Subcutaneous abdominal adipose tissue (tissue), 5 donors: ENCODE results near the gene NLGN1.
"Not testable (repeated sequence)": the region's sequence is repeated elsewhere in the genome, so short reads cannot be mapped to it uniquely, and the experiment has no call there.

ENCODE experiments used
- H3K27ac ChIP-seq: one replicate; pipeline ENCODE4 v1.7.0; 2013; ENCODE audit warnings: low read depth, mild to moderate bottlenecking, inconsistent platforms, low read length, moderate library complexity
- H3K27me3 ChIP-seq, 5 donors: one replicate each; pipeline ENCODE4 v1.7.0; 2013; ENCODE audit warnings: low read length in 5 of 5, inconsistent platforms in 1 of 5; ENCODE audit not compliant: control insufficient read depth in 5 of 5, insufficient read depth in 4 of 5
- H3K36me3 ChIP-seq, 5 donors: one replicate each; pipeline ENCODE4 v1.7.0; 2013; ENCODE audit warnings: low read length in 5 of 5; ENCODE audit not compliant: control insufficient read depth in 5 of 5, insufficient read depth in 5 of 5
- H3K4me1 ChIP-seq, 5 donors: one replicate each; pipeline ENCODE4 v1.7.0; 2013; ENCODE audit warnings: low read length in 5 of 5, mild to moderate bottlenecking in 3 of 5, moderate library complexity in 1 of 5; ENCODE audit not compliant: control insufficient read depth in 5 of 5, insufficient read depth in 5 of 5
- H3K4me3 ChIP-seq, 5 donors: one replicate each; pipeline ENCODE4 v1.7.0; 2013; ENCODE audit warnings: low read length in 5 of 5, low read depth in 1 of 5
- H3K9ac ChIP-seq, 5 donors: one replicate each; pipeline ENCODE4 v1.7.0; 2013; ENCODE audit warnings: low read length in 5 of 5, mild to moderate bottlenecking in 4 of 5, moderate library complexity in 3 of 5
- H3K9me3 ChIP-seq, 5 donors: one replicate each; pipeline ENCODE4 v1.7.0; 2013; ENCODE audit warnings: low read length in 5 of 5; ENCODE audit not compliant: control insufficient read depth in 5 of 5
- donor health status: healthy.
- donor health status: healthy.
- donor health status: healthy.
- donor health status: healthy.
- donor health status: healthy.

NLGN1 gene

GRCh38 chr3:174204765-174205164 is 807.2 kb downstream of the NLGN1 start:
- Histone ChIP-seq H3K36me3 (no peaks in the 10 kb centered on the region), H3K4me3 (no peak overlapping the region), H3K4me1 (no peaks in the 10 kb centered on the region), H3K27ac (no peak overlapping the region), H3K9me3 (no peaks in the 10 kb centered on the region), H3K9ac (no peak overlapping the region), H3K27me3 (no peaks in the 10 kb centered on the region)

- Histone ChIP-seq H3K9ac (no peak overlapping the region), H3K27me3 (no peaks in the 10 kb centered on the region), H3K4me1 (no peaks in the 10 kb centered on the region), H3K36me3 (no peaks in the 10 kb centered on the region), H3K9me3 (no peaks in the 10 kb centered on the region), H3K4me3 (no peak overlapping the region), H3K27ac (no peak overlapping the region)
These were observed 809.2 kb downstream of the NLGN1 start for GRCh38 chr3:174206607-174207192.

- Histone ChIP-seq H3K27ac (no peak overlapping the region), H3K4me1 (no peaks in the 10 kb centered on the region), H3K27me3 (no peaks in the 10 kb centered on the region), H3K36me3 (no peaks in the 10 kb centered on the region), H3K9me3 (no peaks in the 10 kb centered on the region), H3K9ac (no peak overlapping the region), H3K4me3 (no peak overlapping the region)
These were observed 810.6 kb downstream of the NLGN1 start for GRCh38 chr3:174208161-174208560.

GRCh38 chr3:174211896-174212295 is 814.4 kb downstream of the NLGN1 start:
- H3K9me3 ChIP-seq, H3K27me3 ChIP-seq, H3K4me3 ChIP-seq, H3K9ac ChIP-seq, H3K4me1 ChIP-seq, H3K27ac ChIP-seq, H3K36me3 ChIP-seq: not testable (repeated sequence)

DNA sequence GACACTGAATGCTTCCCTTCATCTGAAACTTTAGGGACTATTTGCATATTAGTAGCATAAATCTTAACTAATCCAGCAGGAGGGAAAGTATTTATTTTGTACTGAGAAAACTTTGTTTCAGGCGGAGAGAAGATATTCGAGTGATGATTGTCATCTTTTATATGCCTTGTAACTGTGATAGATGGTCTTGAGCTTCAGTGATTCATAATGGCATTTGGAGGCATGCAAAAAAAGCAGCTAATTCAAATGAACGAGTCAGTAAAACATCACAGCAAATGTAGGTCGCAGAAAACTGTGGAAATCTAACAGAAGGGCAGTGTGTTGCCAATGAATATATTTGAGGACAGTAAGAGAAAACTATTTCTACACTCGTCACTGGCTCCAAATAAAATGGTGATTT is 817.9 kb downstream of the NLGN1 start:
- H3K36me3 ChIP-seq: no peaks in the 10 kb centered on the region
- no peaks in the 10 kb centered on the region for H3K9me3 ChIP-seq
- H3K4me3 ChIP-seq: no peak overlapping the region
- H3K27me3 ChIP-seq: no peaks in the 10 kb centered on the region
- H3K9ac ChIP-seq: no peak overlapping the region
- no peak overlapping the region for H3K27ac ChIP-seq
- H3K4me1 ChIP-seq: no peaks in the 10 kb centered on the region

- Histone ChIP-seq H3K9me3 (no peaks in the 10 kb centered on the region), H3K27ac (no peak overlapping the region), H3K4me1 (no peaks in the 10 kb centered on the region), H3K4me3 (no peak overlapping the region), H3K36me3 (no peaks in the 10 kb centered on the region), H3K27me3 (no peaks in the 10 kb centered on the region), H3K9ac (no peak overlapping the region)
These were observed 818.5 kb downstream of the NLGN1 start for GRCh38 chr3:174216019-174216418.

DNA sequence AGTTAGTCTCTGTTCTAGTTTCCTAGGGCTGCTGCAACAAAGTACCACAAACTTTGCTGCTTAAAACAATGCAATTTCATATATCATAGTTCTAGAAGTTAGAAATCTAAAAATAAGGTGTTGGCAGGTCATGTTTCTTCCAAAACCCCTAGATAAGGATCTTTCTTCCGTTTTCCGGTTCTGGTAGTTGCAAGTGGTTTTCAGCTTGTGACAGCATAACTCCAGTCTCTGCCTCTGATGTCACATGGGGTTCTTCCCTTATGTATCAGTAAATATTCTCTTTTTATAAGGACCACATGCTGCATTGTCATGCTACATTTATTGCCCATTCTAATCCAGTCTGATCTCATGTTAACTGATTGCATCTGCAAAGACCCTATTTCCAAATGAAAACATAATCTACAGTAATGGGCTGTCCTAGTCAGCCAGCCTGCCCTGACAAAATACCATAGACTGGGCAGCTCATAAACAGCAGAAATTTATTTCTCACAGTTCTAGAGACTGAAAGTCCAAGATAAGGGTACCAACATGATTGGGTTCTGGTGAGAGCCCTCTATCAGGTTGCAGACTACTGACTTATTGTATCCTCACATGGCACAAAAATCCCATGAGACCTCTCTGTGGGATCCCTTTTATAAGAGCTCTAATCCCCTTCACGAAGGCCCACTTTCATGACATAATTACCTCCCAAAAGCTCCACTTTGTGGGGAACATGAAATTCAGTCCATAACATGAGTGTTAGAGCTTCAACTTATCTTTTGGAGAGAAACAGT is 819.6 kb downstream of the NLGN1 start:
- Histone ChIP-seq H3K27me3 (no peaks in the 10 kb centered on the region), H3K36me3 (no peaks in the 10 kb centered on the region), H3K4me1 (no peaks in the 10 kb centered on the region), H3K4me3 (no peak overlapping the region), H3K27ac (no peak overlapping the region), H3K9ac (no peak overlapping the region), H3K9me3 (no peaks in the 10 kb centered on the region)

DNA sequence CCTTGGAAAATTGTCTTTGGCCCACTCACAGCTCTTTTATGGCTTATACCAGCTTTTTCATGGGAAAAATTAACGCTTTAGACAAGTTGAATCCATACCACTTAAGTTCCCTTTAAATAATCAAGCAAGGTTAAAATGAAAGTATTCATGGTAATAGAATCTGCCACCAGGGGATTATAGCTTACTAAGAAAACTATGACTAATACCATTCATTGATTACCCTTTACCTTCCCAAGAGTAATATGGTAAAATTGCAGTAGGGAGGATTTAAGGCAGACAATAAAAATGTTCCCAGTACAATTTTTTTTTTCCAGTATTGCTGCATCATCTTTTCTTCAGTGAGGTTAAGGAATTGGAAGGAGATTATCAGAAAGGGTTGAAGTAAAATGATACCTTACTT is 820.5 kb downstream of the NLGN1 start:
- H3K4me1 ChIP-seq: no peaks in the 10 kb centered on the region
- H3K4me3 ChIP-seq: no peak overlapping the region
- H3K27me3 ChIP-seq: no peaks in the 10 kb centered on the region
- no peak overlapping the region for H3K27ac ChIP-seq
- H3K9me3 ChIP-seq: no peaks in the 10 kb centered on the region
- H3K9ac ChIP-seq: no peak overlapping the region
- H3K36me3 ChIP-seq: no peaks in the 10 kb centered on the region

- H3K9me3 ChIP-seq: no peaks in the 10 kb centered on the region
- no peaks in the 10 kb centered on the region for H3K4me1 ChIP-seq
- no peak overlapping the region for H3K9ac ChIP-seq
- no peaks in the 10 kb centered on the region for H3K36me3 ChIP-seq
- no peak overlapping the region for H3K27ac ChIP-seq
- no peak overlapping the region for H3K4me3 ChIP-seq
- no peaks in the 10 kb centered on the region for H3K27me3 ChIP-seq
These were observed 822.2 kb downstream of the NLGN1 start for GRCh38 chr3:174219738-174220137.

DNA sequence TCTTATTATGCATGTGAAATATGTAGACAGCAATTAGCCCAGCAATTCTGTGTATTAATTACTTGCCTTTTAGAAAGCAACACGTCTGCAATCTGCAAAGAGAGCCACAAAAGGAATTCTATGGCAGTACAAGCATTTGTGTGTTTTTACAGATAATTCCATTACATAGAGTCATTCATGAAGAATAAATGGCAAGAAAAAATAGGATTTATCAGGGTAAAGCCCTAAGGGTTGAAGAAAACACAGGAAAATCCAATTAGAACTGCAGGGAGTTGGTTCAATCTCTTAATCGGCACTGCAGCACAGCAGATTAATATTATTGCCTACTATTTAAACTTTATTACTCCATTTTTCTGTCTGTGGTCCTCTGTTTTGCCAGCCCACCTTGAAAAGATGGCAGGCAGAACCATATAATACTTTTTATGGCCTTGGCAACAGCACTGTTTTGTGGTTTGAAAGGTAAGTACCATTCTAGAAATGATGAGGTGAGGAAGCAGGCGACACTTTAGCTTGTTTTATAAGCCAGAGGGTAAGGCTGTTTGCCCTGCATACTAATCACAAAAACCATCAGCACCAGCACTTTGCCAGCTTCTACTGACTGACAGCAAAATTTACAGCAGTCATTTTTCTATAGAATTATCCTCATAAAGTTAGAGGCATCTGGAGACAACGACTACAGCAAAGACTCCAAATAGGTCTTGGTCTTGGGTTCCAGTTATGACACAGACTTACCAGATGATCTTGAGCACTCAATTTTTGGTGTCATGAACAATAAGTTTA is 823.4 kb downstream of the NLGN1 start:
- Histone ChIP-seq H3K27ac (no peak overlapping the region), H3K9ac (no peak overlapping the region), H3K27me3 (no peaks in the 10 kb centered on the region), H3K4me1 (no peaks in the 10 kb centered on the region), H3K4me3 (no peak overlapping the region), H3K36me3 (no peaks in the 10 kb centered on the region), H3K9me3 (no peaks in the 10 kb centered on the region)
